Myocyte (in vitro differentiated cells): ENCODE results near the gene ZNF142. TPM values are rescaled to one million over a fixed set of nuclear protein-coding genes. Genes with fewer than 3 reads are reported as not detected.

Experiments used
- total RNA-seq: library from RNA; depleted of rRNA; stranded (reverse); fragments of >200 nt; gene quantifications from 2 replicates; pipeline ENCODE4 v1.2.3, GENCODE V29; 2014

The ZNF142 gene
- total RNA-seq, 1 donor from 2014 or later: 14.9 TPM

Other genes with a start within 250 kb of the ZNF142 start
- not detected in 2 replicates for gene VIL1, start 240.5 kb downstream of the ZNF142 start, total RNA-seq
- 9.8 and 16.8 TPM in 2 replicates for gene USP37, start 91.3 kb downstream of the ZNF142 start, total RNA-seq
- gene CNOT9, start 90.8 kb downstream of the ZNF142 start, total RNA-seq: 38.7 and 60.4 TPM in 2 replicates
- gene PLCD4, start 51.7 kb downstream of the ZNF142 start, total RNA-seq: 9.9 and 11.8 TPM in 2 replicates
- 27.6 and 39.2 TPM in 2 replicates for gene BCS1L, start 60 bp upstream of the ZNF142 start, total RNA-seq
- 19.8 and 20.9 TPM in 2 replicates for gene RNF25, start 12.4 kb upstream of the ZNF142 start, total RNA-seq
- gene STK36, start 12.5 kb upstream of the ZNF142 start, total RNA-seq: 26.8 and 29.7 TPM in 2 replicates
- 11.9 and 13.0 TPM in 2 replicates for gene TTLL4, start 51.2 kb upstream of the ZNF142 start, total RNA-seq
- 16.5 and 18.0 TPM in 2 replicates for gene CYP27A1, start 122.5 kb upstream of the ZNF142 start, total RNA-seq
- 49.9 and 65.9 TPM in 2 replicates for gene PRKAG3, start 172.2 kb upstream of the ZNF142 start, total RNA-seq
- gene WNT6, start 200.2 kb upstream of the ZNF142 start, total RNA-seq: 0.31 and 0.37 TPM in 2 replicates
- gene WNT10A, start 221.2 kb upstream of the ZNF142 start, total RNA-seq: 18.8 and 63.4 TPM in 2 replicates